IMR-90 (cell line): ENCODE results near the gene MTMR6. TPM values are rescaled to one million over a fixed set of nuclear protein-coding genes. Genes with fewer than 3 reads are reported as not detected.

Experiments used
- ATAC-seq: fragments of 200-7000 bp; cut with Tn5 transposase; 2 replicates; pipeline ENCODE4 v1.9.1; 2020; ENCODE audit warnings: low read depth, mild to moderate bottlenecking, moderate library complexity
- BruUV-seq: library from RNA; stranded (reverse); fragments of 400-500 nt; replicated peaks from 2 replicates; lab custom pipeline; 2021; lab: Mats Ljungman, UMichigan
- CTCF ChIA-PET: fragments of 300-600 bp; formaldehyde crosslinking; extraction: SDS; loops from one replicate; lab custom pipeline; 2021; ENCODE audit warnings: antibody characterized with exemption; lab: Yijun Ruan, JAX
- POLR2A ChIA-PET: fragments of 300-600 bp; sonication (Branson Sonifier 250); formaldehyde crosslinking; loops from one replicate; lab custom pipeline; 2022; ENCODE audit warnings: antibody characterized with exemption; ENCODE audit not compliant: unreplicated experiment; lab: Charles Lee
- DNase-seq: peaks from one replicate; pipeline ENCODE4 v3.0.0; 2013
- H2AFZ ChIP-seq: replicated peaks from 2 replicates; pipeline ENCODE3; 2013; ENCODE audit warnings: low read length, mild to moderate bottlenecking; ENCODE audit not compliant: poor library complexity
- H2AK5ac ChIP-seq: 2 replicates; pipeline ENCODE4 v1.6.1; 2013; ENCODE audit warnings: low read depth, low read length, inconsistent platforms
- H2AK9ac ChIP-seq: replicated peaks from 2 replicates; pipeline ENCODE3; 2013; ENCODE audit warnings: mild to moderate bottlenecking, low read depth, low read length, moderate library complexity; ENCODE audit not compliant: poor library complexity
- H2BK120ac ChIP-seq: 2 replicates; pipeline ENCODE4 v1.6.1; 2013; ENCODE audit warnings: low read depth, low read length, inconsistent platforms
- H2BK15ac ChIP-seq: 3 replicates; pipeline ENCODE4 v1.6.1; 2013; ENCODE audit warnings: low read depth, low read length, inconsistent platforms
- H2BK20ac ChIP-seq: 2 replicates; pipeline ENCODE4 v1.6.1; 2013; ENCODE audit warnings: low read depth, mild to moderate bottlenecking, inconsistent platforms, low read length, moderate library complexity
- H2BK5ac ChIP-seq: 2 replicates; pipeline ENCODE4 v1.6.1; 2013; ENCODE audit warnings: mild to moderate bottlenecking, low read depth, low read length, inconsistent platforms; ENCODE audit not compliant: poor library complexity, severe bottlenecking
- H3K14ac ChIP-seq: replicated peaks from 2 replicates; pipeline ENCODE4 v1.6.1; 2013; ENCODE audit warnings: low read depth, low read length, inconsistent platforms
- H3K18ac ChIP-seq: 2 replicates; pipeline ENCODE4 v1.6.1; 2013; ENCODE audit warnings: low read depth, low read length, control low read depth
- H3K23ac ChIP-seq: 2 replicates; pipeline ENCODE4 v1.6.1; 2013; ENCODE audit warnings: low read depth, low read length, inconsistent platforms
- H3K27ac ChIP-seq: 2 replicates; pipeline ENCODE4 v1.5.1; 2013; ENCODE audit warnings: mild to moderate bottlenecking, control low read depth, low read length; ENCODE audit not compliant: insufficient read depth
- H3K27me3 ChIP-seq: 2 replicates; pipeline ENCODE4 v1.6.1; 2013; ENCODE audit warnings: low read length; ENCODE audit not compliant: control insufficient read depth, insufficient read depth
- H3K36me3 ChIP-seq: 2 replicates; pipeline ENCODE4 v1.6.1; 2013; ENCODE audit warnings: low read length, mixed read lengths; ENCODE audit not compliant: control insufficient read depth, insufficient read depth
- H3K4ac ChIP-seq: 2 replicates; pipeline ENCODE4 v1.6.1; 2013; ENCODE audit warnings: low read depth, low read length, inconsistent platforms
- H3K4me1 ChIP-seq: 2 replicates; pipeline ENCODE4 v1.6.1; 2013; ENCODE audit warnings: low read length, mixed read lengths; ENCODE audit not compliant: control insufficient read depth, insufficient read depth
- H3K4me2 ChIP-seq: 2 replicates; pipeline ENCODE4 v1.6.1; 2013; ENCODE audit warnings: low read depth, mild to moderate bottlenecking, control low read depth, low read length, moderate library complexity
- H3K4me3 ChIP-seq: 2 replicates; pipeline ENCODE4 v1.5.1; 2013; ENCODE audit warnings: low read depth, mild to moderate bottlenecking, control low read depth, low read length, moderate library complexity; ENCODE audit not compliant: insufficient read depth
- H3K56ac ChIP-seq: 2 replicates; pipeline ENCODE4 v1.6.1; 2013; ENCODE audit warnings: low read length, inconsistent platforms; ENCODE audit not compliant: insufficient read depth; ENCODE audit errors: extremely low read depth
- H3K79me1 ChIP-seq, 2 experiments: 2 replicates each; pipeline ENCODE4 v1.6.1; 2013; ENCODE audit warnings: low read length in 2 of 2, inconsistent platforms in 1 of 2, low read depth in 1 of 2
- H3K9ac ChIP-seq: 2 replicates; pipeline ENCODE4 v1.6.1; 2013; ENCODE audit warnings: low read depth, low read length, control low read depth
- H3K9me1 ChIP-seq: 2 replicates; pipeline ENCODE4 v1.6.1; 2013; ENCODE audit warnings: low read length, inconsistent platforms; ENCODE audit not compliant: insufficient read depth
- H3K9me3 ChIP-seq: 2 replicates; pipeline ENCODE4 v1.6.1; 2013; ENCODE audit warnings: low read length; ENCODE audit not compliant: control insufficient read depth, insufficient read depth
- H4K20me1 ChIP-seq: 2 replicates; pipeline ENCODE4 v1.6.1; 2013; ENCODE audit warnings: low read length, inconsistent platforms; ENCODE audit not compliant: insufficient read depth
- H4K5ac ChIP-seq: 2 replicates; pipeline ENCODE4 v1.6.1; 2013; ENCODE audit warnings: mild to moderate bottlenecking, low read depth, low read length, control low read depth
- H4K8ac ChIP-seq, 2 experiments: 2 replicates each; pipeline ENCODE4 v1.6.1; 2013; ENCODE audit warnings: low read depth in 2 of 2, low read length in 2 of 2, control low read depth in 1 of 2, inconsistent platforms in 1 of 2
- H4K91ac ChIP-seq: 2 replicates; pipeline ENCODE4 v1.6.1; 2013; ENCODE audit warnings: low read depth, low read length, inconsistent platforms; ENCODE audit not compliant: insufficient read depth
- CEBPB ChIP-seq: IDR thresholded peaks from 2 replicates; pipeline ENCODE4 v1.6.1; 2012; ENCODE audit warnings: low read depth, low read length, improper control_type of control experiment
- CHD1 ChIP-seq: IDR thresholded peaks from 2 replicates; pipeline ENCODE4 v1.6.1; 2012; ENCODE audit warnings: low read depth, low read length, improper control_type of control experiment
- ELK1 ChIP-seq: fragments of 150-350 bp; IDR thresholded peaks from 2 replicates; pipeline ENCODE4 v1.6.1; 2016; ENCODE audit warnings: low read depth, mild to moderate bottlenecking, low read length, moderate library complexity, borderline replicate concordance
- FOS ChIP-seq: fragments of 150-350 bp; IDR thresholded peaks from 2 replicates; pipeline ENCODE4 v1.6.1; 2016; ENCODE audit warnings: low read depth, low read length
- MXI1 ChIP-seq: IDR thresholded peaks from 2 replicates; pipeline ENCODE4 v1.6.1; 2012; ENCODE audit warnings: low read depth, mild to moderate bottlenecking, low read length, moderate library complexity, borderline replicate concordance
- NFE2L2 ChIP-seq: fragments of 150-350 bp; IDR thresholded peaks from 2 replicates; pipeline ENCODE4 v1.6.1; 2016; ENCODE audit warnings: low read depth, mild to moderate bottlenecking, low read length
- POLR2A ChIP-seq: IDR thresholded peaks from 2 replicates; pipeline ENCODE4 v1.6.1; 2012; ENCODE audit warnings: mild to moderate bottlenecking, low read depth, low read length
- RCOR1 ChIP-seq: IDR thresholded peaks from 2 replicates; pipeline ENCODE4 v1.6.1; 2012; ENCODE audit warnings: mild to moderate bottlenecking, low read length, improper control_type of control experiment; ENCODE audit not compliant: insufficient replicate concordance
- RFX5 ChIP-seq: IDR thresholded peaks from 2 replicates; pipeline ENCODE4 v1.8.0; 2012; ENCODE audit warnings: low read depth, mild to moderate bottlenecking, low read length, moderate library complexity
- SMC3 ChIP-seq: fragments of 150-350 bp; IDR thresholded peaks from 2 replicates; pipeline ENCODE4 v1.6.1; 2016; ENCODE audit warnings: low read depth, mild to moderate bottlenecking, antibody characterized with exemption, low read length, moderate library complexity
- USF2 ChIP-seq: fragments of 150-350 bp; IDR thresholded peaks from 2 replicates; pipeline ENCODE4 v1.6.1; 2017; ENCODE audit warnings: mild to moderate bottlenecking, antibody characterized with exemption, low read length, low read depth
- WGBS, 2 experiments: methylation state at CpG; one replicate each; pipeline versions ENCODE4 v1.1.5 to v1.1.7; 2013; ENCODE audit warnings: missing lambda C conversion rate in 2 of 2; ENCODE audit not compliant: insufficient read length in 1 of 2; ENCODE audit errors: extremely low coverage in 2 of 2; 5-methylcytosine and 5-hydroxymethylcytosine counted together
- dilution Hi-C: fragments of 300-500 bp; cut with HindIII; formaldehyde crosslinking; loops from one replicate; pipeline ENCODE4 v1.14.3; 2018; ENCODE audit warnings: low sequenced_read_pairs; ENCODE audit not compliant: unreplicated experiment
- in situ Hi-C: fragments of 300-500 bp; cut with MboI; formaldehyde crosslinking; loops from 3 replicates; pipeline ENCODE4 v1.14.3; 2019; ENCODE audit warnings: low sequenced_read_pairs, inconsistent platforms, mixed read lengths
- intact Hi-C: fragments of 100-400 bp; cut with micrococcal nuclease; formaldehyde crosslinking; loops from 2 replicates; pipeline ENCODE4 v1.10.0; 2022
- polyA plus RNA-seq, 3 experiments: library from polyadenylated mRNA; depleted of rRNA; stranded (reverse); fragments of >200 nt; gene quantifications; 2 replicates each; pipeline ENCODE4 v1.2.3, GENCODE V29; 2012; ENCODE audit warnings: low replicate concordance in 1 of 3
- total RNA-seq: library from RNA; depleted of rRNA; stranded (reverse); fragments of >200 nt; gene quantifications from 2 replicates; pipeline ENCODE4 v1.2.3, GENCODE V29; 2012

Gene MTMR6
- total and polyA plus RNA-seq, 2 of the 4 experiments (the other 2 are of a cell fraction): 9.4 to 21.7 TPM

GRCh38 chr13:25207291-25207810, 79.9 kb downstream of the MTMR6 start:
- H3K4ac ChIP-seq: no peak overlapping the region
- no peaks in the 10 kb centered on the region for H3K9me1 ChIP-seq
- no peak overlapping the region for H2BK20ac ChIP-seq
- H4K20me1 ChIP-seq: no peaks in the 10 kb centered on the region
- intact Hi-C loops (no loop called here), dilution Hi-C loops (no loop called here), in situ Hi-C loops (no loop called here)
- H3K4me1 ChIP-seq: no peaks in the 10 kb centered on the region
- ATAC-seq (no peak), DNase-seq (no peak)
- no peak overlapping the region for H3K23ac ChIP-seq
- no peak overlapping the region for H3K4me3 ChIP-seq
- H3K18ac ChIP-seq: no peak overlapping the region
- WGBS, 2 experiments: 78% methylated on average over 5 of the region's 8 CpGs; no CpG with 5 or more reads in 1 of the 2 experiments
- no peak overlapping the region for H2AK9ac ChIP-seq
- no peak overlapping the region for H2AK5ac ChIP-seq
- no peaks in the 10 kb centered on the region for H3K79me1 ChIP-seq
- BruUV-seq: no TSS peak
- peaks cover 1% of the 10 kb centered on the region; the same call in 1 of the 2 replicates for H3K27me3 ChIP-seq
- H4K91ac ChIP-seq: no peak overlapping the region
- H4K5ac ChIP-seq: no peak overlapping the region
- H2BK15ac ChIP-seq: no peak overlapping the region
- no peak overlapping the region for H2BK5ac ChIP-seq
- no peaks in the 10 kb centered on the region for H3K9me3 ChIP-seq
- no peaks in the 10 kb centered on the region for H3K36me3 ChIP-seq
- no peak overlapping the region for H3K9ac ChIP-seq
- H2AFZ ChIP-seq: no peak overlapping the region
- no peak overlapping the region for H3K56ac ChIP-seq
- TF ChIP-seq CEBPB (no peak), USF2 (no peak), ELK1 (no peak), RCOR1 (no peak), SMC3 (no peak), MXI1 (no peak), POLR2A (no peak), FOS (no peak), CHD1 (no peak), NFE2L2 (no peak), RFX5 (no peak)
- H2BK120ac ChIP-seq: no peak overlapping the region
- H3K14ac ChIP-seq: no peak overlapping the region
- no peak overlapping the region for H3K4me2 ChIP-seq
- ChIA-PET CTCF (no interaction called here), POLR2A (no interaction called here)
- no peak overlapping the region for H3K27ac ChIP-seq
- no peak overlapping the region for H4K8ac ChIP-seq
